ENCODE measurements around the gene YJU2. TPM values are rescaled to one million over a fixed set of nuclear protein-coding genes. Genes with fewer than 3 reads are reported as not detected.

YJU2 gene
- total RNA-seq, 1 donor from 2014 or later = 21.7 TPM

- Mint-ChIP-seq H3K27me3 (ENCODE audit: unreplicated experiment) (no peaks in the 10 kb centered on the region), H3K36me3 (ENCODE audit: unreplicated experiment) (no peaks in the 10 kb centered on the region), H3K9me3 (ENCODE audit: unreplicated experiment) (no peaks in the 10 kb centered on the region), H3K4me1 (ENCODE audit: unreplicated experiment) (no peaks in the 10 kb centered on the region), H3K4me3 (ENCODE audit: unreplicated experiment) (no peak overlapping the region), H3K27ac (ENCODE audit: unreplicated experiment) (no peak overlapping the region)
- TF ChIP-seq CTCF (IDR thresholded peaks at IDR 0.05) = no peak
- no peak for DNase-seq (ENCODE audit: extremely low spot score, unreplicated experiment)
These were observed 49.3 kb downstream of the YJU2 start for GRCh38 chr19:4295972-4296771.

- Mint-ChIP-seq H3K36me3 (ENCODE audit: unreplicated experiment) (no peaks in the 10 kb centered on the region), H3K4me1 (ENCODE audit: unreplicated experiment) (peaks cover 2% of the 10 kb centered on the region), H3K27ac (ENCODE audit: unreplicated experiment) (no peak overlapping the region), H3K27me3 (ENCODE audit: unreplicated experiment) (no peaks in the 10 kb centered on the region), H3K9me3 (ENCODE audit: unreplicated experiment) (no peaks in the 10 kb centered on the region), H3K4me3 (ENCODE audit: unreplicated experiment) (no peak overlapping the region)
- DNase-seq (ENCODE audit: extremely low spot score, unreplicated experiment) = no peak
- no peak for TF ChIP-seq CTCF (IDR thresholded peaks at IDR 0.05)
These were observed 51.3 kb downstream of the YJU2 start for GRCh38 chr19:4297901-4298809.

GRCh38 chr19:4298810-4299550, 52.1 kb downstream of the YJU2 start:
- H3K4me3 Mint-ChIP-seq (ENCODE audit: unreplicated experiment) = no peak overlapping the region

GRCh38 chr19:4300589-4300988, 53.7 kb downstream of the YJU2 start:
- H3K4me1 Mint-ChIP-seq (ENCODE audit: unreplicated experiment) = peaks cover 7% of the 10 kb centered on the region
- no peak overlapping the region for H3K27ac Mint-ChIP-seq (ENCODE audit: unreplicated experiment)
- TF ChIP-seq CTCF (IDR thresholded peaks at IDR 0.05) = no peak
- no peak overlapping the region for H3K4me3 Mint-ChIP-seq (ENCODE audit: unreplicated experiment)
- no peaks in the 10 kb centered on the region for H3K9me3 Mint-ChIP-seq (ENCODE audit: unreplicated experiment)
- DNase-seq (ENCODE audit: extremely low spot score, unreplicated experiment) = no peak
- H3K27me3 Mint-ChIP-seq (ENCODE audit: unreplicated experiment) = no peaks in the 10 kb centered on the region
- no peaks in the 10 kb centered on the region for H3K36me3 Mint-ChIP-seq (ENCODE audit: unreplicated experiment)

More at GRCh38 chr19:4298810-4299550, 52.1 kb downstream of the YJU2 start:
- Mint-ChIP-seq H3K9me3 (ENCODE audit: unreplicated experiment) (no peaks in the 10 kb centered on the region), H3K27ac (ENCODE audit: unreplicated experiment) (no peak overlapping the region), H3K4me1 (ENCODE audit: unreplicated experiment) (peaks cover 2% of the 10 kb centered on the region), H3K36me3 (ENCODE audit: unreplicated experiment) (no peaks in the 10 kb centered on the region), H3K27me3 (ENCODE audit: unreplicated experiment) (no peaks in the 10 kb centered on the region)
- TF ChIP-seq CTCF (IDR thresholded peaks at IDR 0.05) = no peak
- DNase-seq (ENCODE audit: extremely low spot score, unreplicated experiment) = no peak
